Endothelial cell of umbilical vein (primary cell): ENCODE results near the gene TTF2. TPM values are rescaled to one million over a fixed set of nuclear protein-coding genes. Genes with fewer than 3 reads are reported as not detected.

ENCODE experiments used
- BruUV-seq: library from RNA; stranded (reverse); fragments of 400-500 nt; replicated peaks from 2 replicates; lab custom pipeline; 2021; lab: Mats Ljungman, UMichigan
- CTCF ChIA-PET: fragments of 300-600, 350-600 bp; sonication (Branson Sonifier 250); formaldehyde crosslinking; loops from one replicate; lab custom pipeline; 2021; ENCODE audit warnings: antibody characterized with exemption, inconsistent platforms; lab: Charles Lee
- POLR2A ChIA-PET: fragments of 300-600, 350-600 bp; sonication (Branson Sonifier 250); formaldehyde crosslinking; loops from one replicate; lab custom pipeline; 2021; ENCODE audit warnings: antibody characterized with exemption, inconsistent platforms; lab: Charles Lee
- DNase-seq: peaks from one replicate; pipeline ENCODE4 v3.0.0-alpha.2; 2011; ENCODE audit warnings: low read depth, low spot score
- FAIRE-seq: peaks from 2 replicates; lab custom pipeline; 2011; peaks lifted over from hg19 to GRCh38; lab: Jason Lieb, UNC
- H2AFZ ChIP-seq: 2 replicates; pipeline ENCODE4 v1.6.0; 2012; ENCODE audit warnings: low read depth, low read length, control low read depth, inconsistent platforms
- H3K27ac ChIP-seq: 2 replicates; pipeline ENCODE4 v1.5.1; 2011; ENCODE audit warnings: low read depth, mild to moderate bottlenecking, control low read depth, low read length, moderate library complexity; ENCODE audit not compliant: insufficient read depth
- H3K27me3 ChIP-seq, 2 experiments: 2 replicates each; pipeline versions ENCODE4 v1.6.0 to v1.6.1; 2011; ENCODE audit warnings: low read length in 2 of 2, mixed read lengths in 1 of 2; ENCODE audit not compliant: control insufficient read depth in 2 of 2, insufficient read depth in 2 of 2
- H3K36me3 ChIP-seq, 2 experiments: 2 replicates in 1 of 2; 3 replicates in 1 of 2; pipeline ENCODE4 v1.5.1; 2011; ENCODE audit warnings: low read length in 2 of 2, mild to moderate bottlenecking in 1 of 2, moderate library complexity in 1 of 2; ENCODE audit not compliant: control insufficient read depth in 2 of 2, insufficient read depth in 2 of 2; ENCODE audit errors: extremely low read depth in 1 of 2
- H3K4me1 ChIP-seq: 3 replicates; pipeline ENCODE4 v1.5.1; 2011; ENCODE audit warnings: mild to moderate bottlenecking, low read length; ENCODE audit not compliant: control insufficient read depth, insufficient read depth; ENCODE audit errors: extremely low read depth
- H3K4me2 ChIP-seq: 2 replicates; pipeline ENCODE4 v1.6.1; 2011; ENCODE audit warnings: low read length, control low read depth, mixed read lengths; ENCODE audit not compliant: insufficient read depth
- H3K4me3 ChIP-seq, 3 experiments: fragments of 200-600 bp in 1 of 3; sonication (generic), shearing (Covaris generic) in 1 of 3; replicated peaks in 1 of 3; 2 replicates each; pipeline ENCODE4 v1.5.1; 2011 to 2016; ENCODE audit warnings: control low read depth in 3 of 3, low read length in 3 of 3, mild to moderate bottlenecking in 2 of 3, inconsistent platforms in 1 of 3, low read depth in 1 of 3, moderate library complexity in 1 of 3; ENCODE audit not compliant: insufficient read depth in 1 of 3
- H3K79me2 ChIP-seq: 2 replicates; pipeline ENCODE4 v1.6.0; 2012; ENCODE audit warnings: low read length, inconsistent platforms; ENCODE audit not compliant: control insufficient read depth, insufficient read depth
- H3K9ac ChIP-seq: replicated peaks from 2 replicates; pipeline ENCODE3; 2011; ENCODE audit warnings: low read length, control low read depth; ENCODE audit not compliant: insufficient read depth; ENCODE audit errors: extremely low read depth
- H3K9me1 ChIP-seq: replicated peaks from 3 replicates; pipeline ENCODE4 v1.6.0; 2011; ENCODE audit warnings: mild to moderate bottlenecking, low read length; ENCODE audit not compliant: control insufficient read depth, insufficient read depth; ENCODE audit errors: extremely low read depth
- H3K9me3 ChIP-seq: replicated peaks from 2 replicates; pipeline ENCODE4 v1.5.1; 2012; ENCODE audit warnings: low read length, inconsistent platforms; ENCODE audit not compliant: control insufficient read depth, insufficient read depth
- H4K20me1 ChIP-seq: replicated peaks from 2 replicates; pipeline ENCODE3; 2011; ENCODE audit warnings: mild to moderate bottlenecking, low read length; ENCODE audit not compliant: control insufficient read depth, insufficient read depth; ENCODE audit errors: extremely low read depth
- EZH2 ChIP-seq: IDR thresholded peaks from 2 replicates; pipeline ENCODE4 v1.6.1; 2012; ENCODE audit warnings: borderline replicate concordance, low read depth, mild to moderate bottlenecking, moderate library complexity, low read length, inconsistent platforms; ENCODE audit not compliant: severe bottlenecking
- FOS ChIP-seq: IDR thresholded peaks from 2 replicates; pipeline ENCODE4 v1.6.1; 2011; ENCODE audit warnings: mild to moderate bottlenecking, low read length, moderate library complexity, borderline replicate concordance; ENCODE audit not compliant: insufficient read depth
- GATA2 ChIP-seq: IDR thresholded peaks from 2 replicates; pipeline ENCODE4 v1.7.0; 2011; ENCODE audit warnings: low read depth, mild to moderate bottlenecking, moderate library complexity, mixed read lengths, low read length; ENCODE audit not compliant: insufficient read length, insufficient read depth
- JUN ChIP-seq: IDR thresholded peaks from 2 replicates; pipeline ENCODE4 v1.6.1; 2011; ENCODE audit warnings: borderline replicate concordance, low read depth; ENCODE audit not compliant: insufficient read length, insufficient read depth
- MYC ChIP-seq: IDR thresholded peaks from one replicate; pipeline ENCODE4 v1.6.1; 2011; ENCODE audit warnings: mild to moderate bottlenecking, low read depth, low read length
- POLR2A ChIP-seq: IDR thresholded peaks from 2 replicates; pipeline ENCODE4 v1.6.1; 2012; ENCODE audit warnings: low read depth, mild to moderate bottlenecking, control low read depth, low read length
- POLR2AphosphoS5 ChIP-seq: IDR thresholded peaks from 2 replicates; pipeline ENCODE4 v1.6.1; 2012; ENCODE audit warnings: low read depth, mild to moderate bottlenecking, control low read depth, low read length, moderate library complexity; ENCODE audit not compliant: insufficient read depth
- dilution Hi-C: fragments of 300-500 bp; cut with MboI; formaldehyde crosslinking; loops from one replicate; pipeline ENCODE4 v1.15.0; 2019; ENCODE audit warnings: low sequenced_read_pairs; ENCODE audit not compliant: extremely low pct_ligation_motif_present
- intact Hi-C: fragments of 100-400 bp; cut with micrococcal nuclease; formaldehyde crosslinking; loops from one replicate; pipeline ENCODE4 v1.10.0; 2022
- polyA plus RNA-seq, 4 experiments: library from polyadenylated mRNA; depleted of rRNA in 3 of 4; stranded (reverse) in 3 of 4; unstranded in 1 of 4; fragments of >200 nt; gene quantifications; 2 replicates each; pipeline versions ENCODE4 v1.2.1 to v1.2.3, GENCODE V29; 2011 to 2012; ENCODE audit warnings: missing spikeins in 1 of 4
- total RNA-seq: library from RNA; stranded (reverse); gene quantifications from 2 replicates; pipeline ENCODE4 v1.2.3, GENCODE V29; 2021
- TF ChIP-seq, protein P1 (sequence below), 2 donors: IDR thresholded peaks; 1 replicate in 1 of 2; 2 replicates in 1 of 2; pipeline ENCODE4 v1.5.1; 2011; ENCODE audit warnings: low read length in 2 of 2, mild to moderate bottlenecking in 2 of 2, moderate library complexity in 2 of 2, control low read depth in 1 of 2, inconsistent platforms in 1 of 2, low read depth in 1 of 2; ENCODE audit not compliant: insufficient read depth in 1 of 2; ENCODE audit errors: extremely low read depth in 1 of 2
- TF ChIP-seq, protein P2 (sequence below): IDR thresholded peaks from 2 replicates; pipeline ENCODE4 v1.6.1; 2011; ENCODE audit not compliant: insufficient read depth, insufficient read length

TTF2 gene
- total and polyA plus RNA-seq, 2 donors (not counting 3 experiments of a cell fraction or from before 2014, with no cell fraction given) = 8.8 to 44.4 TPM

DNA sequence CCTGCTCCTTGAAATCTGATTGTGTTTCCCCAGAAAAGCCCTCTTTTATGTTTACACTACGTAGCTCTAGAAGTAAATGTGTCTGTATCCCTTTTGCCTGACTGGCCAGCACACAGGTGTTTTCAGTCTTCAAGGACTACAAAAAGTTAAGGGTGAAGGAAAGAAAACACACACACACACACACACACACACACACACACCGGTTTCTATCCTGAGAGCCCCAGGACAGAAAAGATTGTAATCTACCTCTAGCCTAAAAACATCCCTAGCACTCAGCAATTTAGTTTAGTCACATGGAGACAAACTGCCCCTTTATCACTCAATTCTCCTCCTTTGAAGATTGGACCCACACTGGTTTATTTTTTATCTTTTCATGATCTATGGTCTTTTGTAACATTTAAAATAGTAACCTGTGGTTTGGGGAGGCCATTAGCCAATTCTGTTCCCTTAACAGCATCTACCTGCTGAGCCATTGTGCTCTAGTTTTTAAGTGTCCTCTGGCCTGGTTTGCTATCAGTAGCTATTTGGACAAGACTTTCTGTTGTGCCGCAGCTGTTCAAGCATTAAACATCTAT, 77.2 kb downstream of the TTF2 start:
- FAIRE-seq (no peak), DNase-seq (no peak)
- H3K4me2 ChIP-seq = no peak overlapping the region
- H3K9me3 ChIP-seq = no peaks in the 10 kb centered on the region
- H3K4me3 ChIP-seq = no peak overlapping the region
- BruUV-seq = no TSS peak
- no peaks in the 10 kb centered on the region for H3K9me1 ChIP-seq
- POLR2A ChIA-PET = no interaction called here
- H3K4me1 ChIP-seq = no peaks in the 10 kb centered on the region
- H4K20me1 ChIP-seq = no peaks in the 10 kb centered on the region
- no peaks in the 10 kb centered on the region for H3K79me2 ChIP-seq
- H3K27me3 ChIP-seq = peaks cover 0 to 3% of the 10 kb centered on the region in 2 experiments
- intact Hi-C loops (no loop called here), dilution Hi-C loops (no loop called here)
- no peaks in the 10 kb centered on the region for H3K36me3 ChIP-seq
- CTCF ChIA-PET = interaction anchor here (0.7 to 1.4 kb wide), 2 partner anchors 9 kb away, joined by 5 to 10 read pairs; no protein-coding TSS in a partner anchor
- H3K9ac ChIP-seq = no peak overlapping the region
- no peak overlapping the region for H3K27ac ChIP-seq
- H2AFZ ChIP-seq = no peak overlapping the region
- TF ChIP-seq MYC (no peak), JUN (no peak), EZH2 (no peak), POLR2A (no peak)
- TF ChIP-seq, protein P1, sequence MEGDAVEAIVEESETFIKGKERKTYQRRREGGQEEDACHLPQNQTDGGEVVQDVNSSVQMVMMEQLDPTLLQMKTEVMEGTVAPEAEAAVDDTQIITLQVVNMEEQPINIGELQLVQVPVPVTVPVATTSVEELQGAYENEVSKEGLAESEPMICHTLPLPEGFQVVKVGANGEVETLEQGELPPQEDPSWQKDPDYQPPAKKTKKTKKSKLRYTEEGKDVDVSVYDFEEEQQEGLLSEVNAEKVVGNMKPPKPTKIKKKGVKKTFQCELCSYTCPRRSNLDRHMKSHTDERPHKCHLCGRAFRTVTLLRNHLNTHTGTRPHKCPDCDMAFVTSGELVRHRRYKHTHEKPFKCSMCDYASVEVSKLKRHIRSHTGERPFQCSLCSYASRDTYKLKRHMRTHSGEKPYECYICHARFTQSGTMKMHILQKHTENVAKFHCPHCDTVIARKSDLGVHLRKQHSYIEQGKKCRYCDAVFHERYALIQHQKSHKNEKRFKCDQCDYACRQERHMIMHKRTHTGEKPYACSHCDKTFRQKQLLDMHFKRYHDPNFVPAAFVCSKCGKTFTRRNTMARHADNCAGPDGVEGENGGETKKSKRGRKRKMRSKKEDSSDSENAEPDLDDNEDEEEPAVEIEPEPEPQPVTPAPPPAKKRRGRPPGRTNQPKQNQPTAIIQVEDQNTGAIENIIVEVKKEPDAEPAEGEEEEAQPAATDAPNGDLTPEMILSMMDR (IDR thresholded peaks at IDR 0.05; ENCODE audit: extremely low read depth in 1 of 2, insufficient read depth in 1 of 2, low read depth in 1 of 2, low read length in 2 of 2) = no peak

GRCh38 chr1:117138106-117138505, 78.0 kb downstream of the TTF2 start:
- Histone ChIP-seq H4K20me1 (no peaks in the 10 kb centered on the region), H3K9me1 (no peaks in the 10 kb centered on the region), H3K4me2 (no peak overlapping the region), H3K79me2 (no peaks in the 10 kb centered on the region), H3K4me1 (no peaks in the 10 kb centered on the region), H3K27ac (no peak overlapping the region), H3K27me3 (peaks cover 0 to 3% of the 10 kb centered on the region in 2 experiments), H3K36me3 (no peaks in the 10 kb centered on the region), H2AFZ (no peak overlapping the region), H3K9me3 (no peaks in the 10 kb centered on the region), H3K9ac (no peak overlapping the region), H3K4me3 (no peak overlapping the region)
- TF ChIP-seq EZH2 = no peak
- TF ChIP-seq JUN = no peak
- TF ChIP-seq POLR2AphosphoS5 = no peak
- TF ChIP-seq FOS = no peak
- no peak for TF ChIP-seq MYC
- TF ChIP-seq, protein P2, sequence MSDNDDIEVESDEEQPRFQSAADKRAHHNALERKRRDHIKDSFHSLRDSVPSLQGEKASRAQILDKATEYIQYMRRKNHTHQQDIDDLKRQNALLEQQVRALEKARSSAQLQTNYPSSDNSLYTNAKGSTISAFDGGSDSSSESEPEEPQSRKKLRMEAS = no peak
- TF ChIP-seq GATA2 = no peak
- TF ChIP-seq, protein P1 (IDR thresholded peaks at IDR 0.05; ENCODE audit: extremely low read depth in 1 of 2, insufficient read depth in 1 of 2, low read depth in 1 of 2, low read length in 2 of 2) = no peak
- TF ChIP-seq POLR2A = no peak
- POLR2A ChIA-PET = no interaction called here
- DNase-seq = no peak
- FAIRE-seq = no peak
- intact Hi-C loops = no loop called here
- dilution Hi-C loops = no loop called here
- no TSS peak for BruUV-seq
- CTCF ChIA-PET = interaction anchor here (1.4 kb wide), 1 partner anchor 9 kb away, joined by 10 read pairs; no protein-coding TSS in a partner anchor
